ENCODE data around the gene PLSCR5.
A peak's percentile ranks its signal among the peaks of the same experiment; 100 is the strongest.

PLSCR5 gene

DNA sequence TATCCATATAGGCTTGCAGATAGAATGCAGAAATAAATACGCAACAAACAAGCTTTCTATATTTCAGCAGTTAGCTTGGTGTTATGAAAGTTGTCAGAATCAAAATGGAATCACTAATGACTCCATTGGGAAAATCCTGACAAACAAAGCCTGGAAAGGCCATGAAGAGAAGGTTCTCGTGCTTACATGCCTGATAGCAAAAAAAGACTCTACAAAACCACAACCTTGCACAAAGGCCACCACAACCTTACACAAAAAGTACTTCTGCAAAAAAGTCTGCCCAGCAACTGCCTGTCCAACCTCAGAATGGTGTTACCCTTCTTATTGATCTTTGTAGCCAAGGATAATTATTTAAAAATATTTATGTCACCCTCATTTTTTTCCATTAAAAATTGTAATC lies 46.4 kb downstream of the PLSCR5 start:
- in situ Hi-C loops (cut with HindIII; ENCODE audit: low pct_ligation_motif_present, low sequenced_read_pairs) = no loop called here
- H3K4me3 ChIP-seq (ENCODE audit: low read depth, low read length) = no peak overlapping the region
- H3K27me3 ChIP-seq (replicated peaks) = no peaks in the 10 kb centered on the region
- no peaks in the 10 kb centered on the region for H3K36me3 ChIP-seq (replicated peaks)
- H3K27ac ChIP-seq = no peak overlapping the region
- TF ChIP-seq, protein P1, sequence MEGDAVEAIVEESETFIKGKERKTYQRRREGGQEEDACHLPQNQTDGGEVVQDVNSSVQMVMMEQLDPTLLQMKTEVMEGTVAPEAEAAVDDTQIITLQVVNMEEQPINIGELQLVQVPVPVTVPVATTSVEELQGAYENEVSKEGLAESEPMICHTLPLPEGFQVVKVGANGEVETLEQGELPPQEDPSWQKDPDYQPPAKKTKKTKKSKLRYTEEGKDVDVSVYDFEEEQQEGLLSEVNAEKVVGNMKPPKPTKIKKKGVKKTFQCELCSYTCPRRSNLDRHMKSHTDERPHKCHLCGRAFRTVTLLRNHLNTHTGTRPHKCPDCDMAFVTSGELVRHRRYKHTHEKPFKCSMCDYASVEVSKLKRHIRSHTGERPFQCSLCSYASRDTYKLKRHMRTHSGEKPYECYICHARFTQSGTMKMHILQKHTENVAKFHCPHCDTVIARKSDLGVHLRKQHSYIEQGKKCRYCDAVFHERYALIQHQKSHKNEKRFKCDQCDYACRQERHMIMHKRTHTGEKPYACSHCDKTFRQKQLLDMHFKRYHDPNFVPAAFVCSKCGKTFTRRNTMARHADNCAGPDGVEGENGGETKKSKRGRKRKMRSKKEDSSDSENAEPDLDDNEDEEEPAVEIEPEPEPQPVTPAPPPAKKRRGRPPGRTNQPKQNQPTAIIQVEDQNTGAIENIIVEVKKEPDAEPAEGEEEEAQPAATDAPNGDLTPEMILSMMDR (IDR thresholded peaks at IDR 0.05; ENCODE audit: low read depth, low read length, missing control alignments) = no peak
- DNase-seq = no peak

GRCh38 chr3:146557745-146558144 lies 47.4 kb downstream of the PLSCR5 start:
- DNase-seq = no peak
- TF ChIP-seq, protein P1 (IDR thresholded peaks at IDR 0.05; ENCODE audit: low read depth, low read length, missing control alignments) = no peak
- in situ Hi-C loops (cut with HindIII; ENCODE audit: low pct_ligation_motif_present, low sequenced_read_pairs) = no loop called here
- Histone ChIP-seq H3K36me3 (replicated peaks) (no peaks in the 10 kb centered on the region), H3K27me3 (replicated peaks) (no peaks in the 10 kb centered on the region), H3K27ac (no peak overlapping the region), H3K4me3 (ENCODE audit: low read depth, low read length) (no peak overlapping the region)

- Histone ChIP-seq H3K4me3 (ENCODE audit: low read depth, low read length) (no peak overlapping the region), H3K27me3 (replicated peaks) (no peaks in the 10 kb centered on the region), H3K27ac (no peak overlapping the region), H3K36me3 (replicated peaks) (no peaks in the 10 kb centered on the region)
- in situ Hi-C loops (cut with HindIII; ENCODE audit: low pct_ligation_motif_present, low sequenced_read_pairs) = no loop called here
- no peak for DNase-seq
- TF ChIP-seq, protein P1 (IDR thresholded peaks at IDR 0.05; ENCODE audit: low read depth, low read length, missing control alignments) = no peak
Observed at GRCh38 chr3:146555311-146555710, 49.8 kb downstream of the PLSCR5 start.

- Histone ChIP-seq H3K27ac (no peak overlapping the region), H3K27me3 (replicated peaks) (no peaks in the 10 kb centered on the region), H3K36me3 (replicated peaks) (no peaks in the 10 kb centered on the region), H3K4me3 (ENCODE audit: low read depth, low read length) (no peak overlapping the region)
- TF ChIP-seq, protein P1 (IDR thresholded peaks at IDR 0.05; ENCODE audit: low read depth, low read length, missing control alignments) = no peak
- DNase-seq = no peak
- in situ Hi-C loops (cut with HindIII; ENCODE audit: low pct_ligation_motif_present, low sequenced_read_pairs) = no loop called here
Observed at GRCh38 chr3:146554151-146554760, 50.9 kb downstream of the PLSCR5 start.

GRCh38 chr3:146550743-146551510 lies 54.2 kb downstream of the PLSCR5 start:
- Histone ChIP-seq H3K27me3 (replicated peaks) (no peaks in the 10 kb centered on the region), H3K36me3 (replicated peaks) (no peaks in the 10 kb centered on the region), H3K27ac (peak overlapping the region; percentile 21), H3K4me3 (ENCODE audit: low read depth, low read length) (no peak overlapping the region)
- TF ChIP-seq, protein P1 (IDR thresholded peaks at IDR 0.05; ENCODE audit: low read depth, low read length, missing control alignments) = no peak
- in situ Hi-C loops (cut with HindIII; ENCODE audit: low pct_ligation_motif_present, low sequenced_read_pairs) = no loop called here
- DNase-seq = peak; percentile 87

Data from brain microvascular endothelial cell (primary cell).